ENCODE results near the gene ARID5B. TPM values are rescaled to one million over a fixed set of nuclear protein-coding genes. Genes with fewer than 3 reads are reported as not detected.

ARID5B gene
- polyA plus RNA-seq, 1 of the 3 experiments (the other 2 are of a cell fraction), result 10.9 TPM

DNA sequence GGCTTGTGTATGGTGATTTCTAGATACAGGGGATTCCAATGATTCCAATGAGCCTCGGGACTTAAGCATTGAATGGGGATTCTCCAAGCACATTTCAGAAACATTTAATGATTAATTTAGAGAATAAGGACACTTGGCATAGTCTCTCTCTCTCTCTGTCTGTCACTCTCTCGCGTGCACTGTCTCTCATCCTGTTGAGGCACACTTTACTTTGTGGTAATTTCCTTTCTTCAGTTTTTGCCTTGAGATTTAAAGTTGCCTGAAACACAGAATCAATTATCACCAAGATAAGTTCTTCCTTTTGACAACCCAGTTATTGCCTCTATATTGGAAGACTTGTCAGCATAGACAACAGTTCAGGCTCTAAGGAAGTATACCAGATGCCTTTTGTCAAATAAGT is 131.6 kb downstream of the ARID5B start:
- Histone ChIP-seq H4K20me1 (ENCODE audit: insufficient read depth) (no peaks in the 10 kb centered on the region), H2AFZ (ENCODE audit: low read depth) (no peak overlapping the region), H3K79me2 (ENCODE audit: insufficient read depth) (peaks cover 49% of the 10 kb centered on the region), H3K27ac (ENCODE audit: low read depth in 2 of 2, low read length in 1 of 2) (no peak overlapping the region), H3K36me3 (replicated peaks in 1 of 2; ENCODE audit: control insufficient read depth in 1 of 2, insufficient read depth in 2 of 2, low read length in 1 of 2) (no peaks in the 10 kb centered on the region), H3K4me1 (ENCODE audit: control insufficient read depth in 1 of 2, insufficient read depth in 2 of 2, low read depth in 1 of 2, low read length in 1 of 2) (peaks cover 27 to 42% of the 10 kb centered on the region in 2 experiments), H3F3A (replicated peaks; ENCODE audit: insufficient read depth) (peaks cover 18% of the 10 kb centered on the region), H3K9me2 (no peaks in the 10 kb centered on the region), H3K9me3 (no peaks in the 10 kb centered on the region), H3K4me2 (no peak overlapping the region), H3K27me3 (ENCODE audit: insufficient read depth) (no peaks in the 10 kb centered on the region), H3K4me3 (ENCODE audit: low read depth in 2 of 2, low read length in 1 of 2) (no peak overlapping the region), H3K9ac (no peak overlapping the region)
- POLR2A ChIA-PET, result interaction anchor here (1.5 kb wide), 1 partner anchor 16 kb away, joined by 4 read pairs; no protein-coding TSS in a partner anchor
- TF ChIP-seq RXRA (IDR thresholded peaks at IDR 0.05; ENCODE audit: borderline replicate concordance, low read depth), result no peak
- TF ChIP-seq, protein P1, sequence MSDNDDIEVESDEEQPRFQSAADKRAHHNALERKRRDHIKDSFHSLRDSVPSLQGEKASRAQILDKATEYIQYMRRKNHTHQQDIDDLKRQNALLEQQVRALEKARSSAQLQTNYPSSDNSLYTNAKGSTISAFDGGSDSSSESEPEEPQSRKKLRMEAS (IDR thresholded peaks at IDR 0.05; ENCODE audit: low read depth), result no peak
- TF ChIP-seq, protein P2, sequence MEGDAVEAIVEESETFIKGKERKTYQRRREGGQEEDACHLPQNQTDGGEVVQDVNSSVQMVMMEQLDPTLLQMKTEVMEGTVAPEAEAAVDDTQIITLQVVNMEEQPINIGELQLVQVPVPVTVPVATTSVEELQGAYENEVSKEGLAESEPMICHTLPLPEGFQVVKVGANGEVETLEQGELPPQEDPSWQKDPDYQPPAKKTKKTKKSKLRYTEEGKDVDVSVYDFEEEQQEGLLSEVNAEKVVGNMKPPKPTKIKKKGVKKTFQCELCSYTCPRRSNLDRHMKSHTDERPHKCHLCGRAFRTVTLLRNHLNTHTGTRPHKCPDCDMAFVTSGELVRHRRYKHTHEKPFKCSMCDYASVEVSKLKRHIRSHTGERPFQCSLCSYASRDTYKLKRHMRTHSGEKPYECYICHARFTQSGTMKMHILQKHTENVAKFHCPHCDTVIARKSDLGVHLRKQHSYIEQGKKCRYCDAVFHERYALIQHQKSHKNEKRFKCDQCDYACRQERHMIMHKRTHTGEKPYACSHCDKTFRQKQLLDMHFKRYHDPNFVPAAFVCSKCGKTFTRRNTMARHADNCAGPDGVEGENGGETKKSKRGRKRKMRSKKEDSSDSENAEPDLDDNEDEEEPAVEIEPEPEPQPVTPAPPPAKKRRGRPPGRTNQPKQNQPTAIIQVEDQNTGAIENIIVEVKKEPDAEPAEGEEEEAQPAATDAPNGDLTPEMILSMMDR (IDR thresholded peaks at IDR 0.05), result no peak
- no peak for TF ChIP-seq NRF1 (IDR thresholded peaks at IDR 0.05; ENCODE audit: low read depth, low read length)
- CTCF ChIA-PET, result no interaction called here
- WGBS (ENCODE audit: low lambda C conversion rate), result 98% methylated on average over 3 of the region's 3 CpGs
- DNase-seq, result no peak

DNA sequence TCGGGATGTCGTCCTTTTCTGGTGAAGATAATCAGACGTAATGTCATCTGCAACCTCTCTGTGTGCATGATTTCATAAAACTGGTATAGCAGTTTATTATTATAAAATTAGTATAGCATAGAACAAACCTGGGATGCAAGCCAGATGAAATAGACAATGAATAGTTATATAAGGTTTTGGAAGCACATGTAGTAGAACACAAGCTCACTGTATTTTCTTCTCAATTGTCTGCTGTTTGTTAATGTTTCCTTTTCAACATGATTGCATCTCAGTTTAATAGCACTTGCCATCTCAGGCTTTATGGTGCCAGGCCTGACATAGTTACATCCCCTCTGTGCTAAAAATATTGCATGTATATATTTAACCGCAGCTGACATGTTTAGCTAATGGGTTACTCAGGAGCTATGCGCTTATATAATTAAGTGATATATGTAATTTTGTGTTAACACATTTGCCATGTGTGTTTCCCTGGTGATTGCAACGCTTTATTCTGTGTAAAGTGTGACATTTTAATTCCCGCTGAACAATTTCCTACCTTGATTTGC is 132.7 kb downstream of the ARID5B start:
- Histone ChIP-seq H3K9ac (no peak overlapping the region), H3K27me3 (ENCODE audit: insufficient read depth) (no peaks in the 10 kb centered on the region), H3K9me2 (no peaks in the 10 kb centered on the region), H3F3A (replicated peaks; ENCODE audit: insufficient read depth) (peaks cover 21% of the 10 kb centered on the region), H3K9me3 (no peaks in the 10 kb centered on the region), H3K4me2 (no peak overlapping the region), H3K79me2 (ENCODE audit: insufficient read depth) (peaks cover 45% of the 10 kb centered on the region), H3K27ac (ENCODE audit: low read depth in 2 of 2, low read length in 1 of 2) (peak overlapping the region in 1 of 2 experiments; percentile 13; a peak in 1 of 4 replicates), H3K4me1 (ENCODE audit: control insufficient read depth in 1 of 2, insufficient read depth in 2 of 2, low read depth in 1 of 2, low read length in 1 of 2) (peaks cover 36 to 41% of the 10 kb centered on the region in 2 experiments), H4K20me1 (ENCODE audit: insufficient read depth) (no peaks in the 10 kb centered on the region), H3K4me3 (ENCODE audit: low read depth in 2 of 2, low read length in 1 of 2) (no peak overlapping the region), H3K36me3 (replicated peaks in 1 of 2; ENCODE audit: control insufficient read depth in 1 of 2, insufficient read depth in 2 of 2, low read length in 1 of 2) (no peaks in the 10 kb centered on the region), H2AFZ (ENCODE audit: low read depth) (no peak overlapping the region)
- TF ChIP-seq EZH2phosphoT487 (IDR thresholded peaks at IDR 0.05; ENCODE audit: borderline replicate concordance, low read depth) (no peak), MXI1 (IDR thresholded peaks at IDR 0.05; ENCODE audit: low read depth, low read length) (no peak), RAD21 (IDR thresholded peaks at IDR 0.05; ENCODE audit: low read length) (no peak), RCOR1 (IDR thresholded peaks at IDR 0.05; ENCODE audit: low read length) (no peak), SIN3A (IDR thresholded peaks at IDR 0.05; ENCODE audit: borderline replicate concordance, low read depth, low read length) (no peak), GATA2 (CRISPR knock-in tag; IDR thresholded peaks at IDR 0.05) (no peak), JUND (IDR thresholded peaks at IDR 0.05) (no peak), ELF1 (IDR thresholded peaks at IDR 0.05) (no peak)
- TF ChIP-seq, protein P3, sequence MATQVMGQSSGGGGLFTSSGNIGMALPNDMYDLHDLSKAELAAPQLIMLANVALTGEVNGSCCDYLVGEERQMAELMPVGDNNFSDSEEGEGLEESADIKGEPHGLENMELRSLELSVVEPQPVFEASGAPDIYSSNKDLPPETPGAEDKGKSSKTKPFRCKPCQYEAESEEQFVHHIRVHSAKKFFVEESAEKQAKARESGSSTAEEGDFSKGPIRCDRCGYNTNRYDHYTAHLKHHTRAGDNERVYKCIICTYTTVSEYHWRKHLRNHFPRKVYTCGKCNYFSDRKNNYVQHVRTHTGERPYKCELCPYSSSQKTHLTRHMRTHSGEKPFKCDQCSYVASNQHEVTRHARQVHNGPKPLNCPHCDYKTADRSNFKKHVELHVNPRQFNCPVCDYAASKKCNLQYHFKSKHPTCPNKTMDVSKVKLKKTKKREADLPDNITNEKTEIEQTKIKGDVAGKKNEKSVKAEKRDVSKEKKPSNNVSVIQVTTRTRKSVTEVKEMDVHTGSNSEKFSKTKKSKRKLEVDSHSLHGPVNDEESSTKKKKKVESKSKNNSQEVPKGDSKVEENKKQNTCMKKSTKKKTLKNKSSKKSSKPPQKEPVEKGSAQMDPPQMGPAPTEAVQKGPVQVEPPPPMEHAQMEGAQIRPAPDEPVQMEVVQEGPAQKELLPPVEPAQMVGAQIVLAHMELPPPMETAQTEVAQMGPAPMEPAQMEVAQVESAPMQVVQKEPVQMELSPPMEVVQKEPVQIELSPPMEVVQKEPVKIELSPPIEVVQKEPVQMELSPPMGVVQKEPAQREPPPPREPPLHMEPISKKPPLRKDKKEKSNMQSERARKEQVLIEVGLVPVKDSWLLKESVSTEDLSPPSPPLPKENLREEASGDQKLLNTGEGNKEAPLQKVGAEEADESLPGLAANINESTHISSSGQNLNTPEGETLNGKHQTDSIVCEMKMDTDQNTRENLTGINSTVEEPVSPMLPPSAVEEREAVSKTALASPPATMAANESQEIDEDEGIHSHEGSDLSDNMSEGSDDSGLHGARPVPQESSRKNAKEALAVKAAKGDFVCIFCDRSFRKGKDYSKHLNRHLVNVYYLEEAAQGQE (IDR thresholded peaks at IDR 0.05; ENCODE audit: low read depth, low read length), result no peak
- TF ChIP-seq, protein P2 (IDR thresholded peaks at IDR 0.05), result no peak
- no peak for DNase-seq
- ChIA-PET POLR2A (interaction anchor here (1.5 kb wide), 1 partner anchor 15 kb away, joined by 4 read pairs; no protein-coding TSS in a partner anchor), CTCF (interaction anchor here (11.2 kb wide), 1 partner anchor 213 kb away, joined by 190 read pairs; no protein-coding TSS in a partner anchor)
- 84% methylated on average over 7 of the region's 7 CpGs for WGBS (ENCODE audit: low lambda C conversion rate)
